Hematopoietic multipotent progenitor cell treated with erythropoietin and hydrocortisone succinate and interleukin-3 and kit ligand, for 4 days (in vitro differentiated cells): ENCODE measurements around the gene AQP7.
"Not testable (repeated sequence)": the region's sequence is repeated elsewhere in the genome, so short reads cannot be mapped to it uniquely, and the experiment has no call there.

Experiments
- DNase-seq: peaks from one replicate; pipeline ENCODE4 v3.0.0-alpha.2; 2015

Gene AQP7

DNA sequence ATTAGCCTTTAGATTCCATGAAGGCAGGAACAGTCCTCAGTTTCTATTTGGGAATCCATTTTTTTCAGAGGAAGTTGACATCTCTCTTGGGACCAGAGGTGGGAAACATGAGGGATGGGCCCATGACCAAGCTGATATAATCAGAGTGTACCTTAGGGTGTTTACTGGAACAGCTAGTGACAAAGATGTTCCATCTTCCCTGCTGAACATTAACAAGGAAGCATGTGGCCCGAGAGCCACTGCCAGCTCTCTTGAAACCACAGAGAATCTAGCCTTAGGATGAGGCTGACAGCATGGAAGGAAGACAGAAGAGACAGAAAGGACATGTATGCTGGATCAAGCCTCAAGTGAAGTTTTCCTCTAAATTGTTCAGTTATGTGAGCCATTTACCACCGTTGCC is 29.1 kb upstream of the AQP7 start:
- DNase-seq, result no peak

DNA sequence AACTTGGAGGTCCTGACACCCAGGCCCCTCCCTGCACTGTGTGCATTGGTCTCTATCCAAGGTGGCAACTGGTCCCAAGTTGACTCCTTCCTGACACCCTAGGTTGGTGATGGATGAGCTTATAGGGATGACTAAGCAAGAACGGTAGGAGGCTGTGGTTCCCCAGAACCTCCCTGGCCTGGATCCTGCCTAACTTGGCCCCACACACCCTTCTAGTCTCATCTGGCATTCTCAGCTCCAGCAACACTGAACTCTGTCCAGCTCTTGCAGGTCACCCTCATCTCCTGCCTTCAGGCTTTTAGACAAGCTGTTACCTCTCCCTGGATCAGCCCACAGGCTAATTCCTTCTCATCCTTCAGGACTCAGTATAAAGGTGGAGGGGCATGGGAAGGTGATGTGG is 28.6 kb upstream of the AQP7 start:
- DNase-seq, result no peak

DNA sequence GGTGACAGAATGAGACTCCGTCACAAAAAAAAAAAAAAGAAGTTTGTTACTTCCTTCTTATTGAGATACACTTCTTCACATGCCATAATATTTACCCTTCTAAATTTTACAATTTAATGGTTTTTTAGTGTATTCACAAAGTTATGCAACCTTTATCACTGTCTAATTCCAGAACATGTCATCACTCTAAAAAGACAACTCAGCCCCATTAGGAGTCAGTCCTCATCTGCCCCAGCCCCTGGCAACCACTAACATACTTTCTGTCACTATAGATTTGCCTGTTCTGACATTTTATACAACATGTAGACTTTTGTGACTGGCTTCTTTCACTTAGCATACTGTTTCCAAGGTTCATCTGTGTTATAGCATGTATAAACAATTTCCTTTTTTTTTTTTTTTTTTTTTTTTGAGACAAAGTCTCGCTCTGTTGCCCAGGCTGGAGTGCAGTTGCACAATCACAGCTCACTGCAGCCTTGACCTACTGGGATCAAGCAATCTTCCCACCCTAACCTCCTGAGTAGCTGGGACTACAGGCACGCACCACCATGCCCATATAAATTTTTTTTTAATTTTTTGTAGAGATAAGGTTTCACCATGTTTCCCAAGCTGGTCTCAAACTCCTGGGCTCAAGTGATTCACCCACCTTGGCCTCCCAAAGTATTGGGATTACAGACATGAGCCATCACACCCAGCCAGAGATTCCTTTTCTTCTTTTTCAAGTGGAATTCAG is 27.1 kb upstream of the AQP7 start:
- DNase-seq, result no peak

DNA sequence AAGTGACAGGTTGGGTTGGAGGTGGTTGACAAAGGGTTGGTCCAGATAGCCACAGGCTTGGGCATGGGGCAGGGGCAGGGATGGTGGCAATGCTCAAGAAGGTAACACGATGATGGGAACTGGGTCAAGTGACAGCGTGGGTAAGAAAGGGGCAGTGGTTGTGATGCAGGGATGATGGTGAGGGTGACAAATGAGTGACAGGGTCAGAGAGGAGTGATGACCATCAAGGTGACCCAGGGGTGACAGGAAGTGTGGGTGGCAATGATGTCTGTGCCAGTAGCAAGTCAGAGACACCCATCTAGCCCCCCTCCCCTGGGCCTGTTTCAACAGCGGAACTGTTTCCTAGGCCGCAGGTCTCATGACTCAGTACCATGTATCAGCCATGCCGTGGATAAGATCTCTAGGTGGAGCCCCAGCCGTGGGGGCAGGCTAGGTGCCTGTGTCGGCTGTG is 24.5 kb upstream of the AQP7 start:
- DNase-seq, result peak; percentile 19

DNA sequence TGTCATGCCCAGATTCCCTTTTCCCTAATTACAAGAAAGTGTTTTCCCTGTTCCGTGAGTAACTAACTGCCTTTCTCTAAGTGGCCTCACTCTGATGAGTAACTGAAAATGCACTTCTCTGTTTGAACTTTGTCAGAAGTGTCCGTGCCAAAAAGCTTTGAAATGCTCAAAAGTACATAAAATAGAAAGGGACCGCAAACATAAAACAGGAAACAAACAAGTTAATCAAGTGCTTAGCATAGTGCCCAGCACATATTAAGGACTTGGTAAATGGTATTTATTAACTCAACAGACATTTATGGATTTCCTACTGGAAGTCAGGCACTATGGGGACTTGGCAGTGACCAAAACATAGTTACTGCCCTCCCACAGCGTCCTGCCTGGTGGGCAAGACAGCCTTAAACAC is 22.8 kb upstream of the AQP7 start:
- no peak for DNase-seq

DNA sequence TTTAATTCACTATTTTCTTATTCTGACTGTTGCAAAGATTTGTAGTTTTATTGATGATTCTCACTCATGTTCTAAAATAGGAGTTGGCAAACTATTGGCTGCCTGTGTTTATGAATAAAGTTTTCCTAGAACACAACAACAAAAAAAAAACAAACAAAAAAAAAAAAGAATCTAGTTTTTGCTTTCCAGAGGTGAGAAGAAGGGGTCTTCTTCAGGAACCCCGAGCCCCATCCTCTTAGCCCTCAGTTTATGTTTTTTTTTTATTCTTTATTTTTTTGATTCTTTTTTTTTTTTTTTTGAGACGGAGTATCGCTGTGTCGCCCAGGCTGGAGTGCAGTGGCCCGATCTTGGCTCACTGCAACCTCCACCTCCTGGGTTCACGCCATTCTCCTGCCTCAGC is 22.1 kb upstream of the AQP7 start:
- DNase-seq, result not testable (repeated sequence)

DNA sequence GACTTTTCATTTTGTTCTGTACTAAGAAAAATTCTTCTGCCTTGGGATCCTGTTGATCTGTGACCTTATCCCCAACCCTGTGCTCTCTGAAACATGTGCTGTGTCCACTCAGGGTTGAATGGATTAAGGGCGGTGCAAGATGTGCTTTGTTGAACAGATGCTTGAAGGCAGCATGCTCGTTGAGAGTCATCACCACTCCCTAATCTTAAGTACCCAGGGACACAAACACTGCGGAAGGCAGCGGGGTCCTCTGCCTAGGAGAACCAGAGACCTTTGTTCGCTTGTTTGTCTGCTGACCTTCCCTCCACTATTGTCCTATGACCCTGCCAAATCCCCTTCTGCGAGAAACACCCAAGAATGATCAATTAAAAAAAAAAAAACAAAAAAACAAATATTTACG is 21.7 kb upstream of the AQP7 start:
- not testable (repeated sequence) for DNase-seq

DNA sequence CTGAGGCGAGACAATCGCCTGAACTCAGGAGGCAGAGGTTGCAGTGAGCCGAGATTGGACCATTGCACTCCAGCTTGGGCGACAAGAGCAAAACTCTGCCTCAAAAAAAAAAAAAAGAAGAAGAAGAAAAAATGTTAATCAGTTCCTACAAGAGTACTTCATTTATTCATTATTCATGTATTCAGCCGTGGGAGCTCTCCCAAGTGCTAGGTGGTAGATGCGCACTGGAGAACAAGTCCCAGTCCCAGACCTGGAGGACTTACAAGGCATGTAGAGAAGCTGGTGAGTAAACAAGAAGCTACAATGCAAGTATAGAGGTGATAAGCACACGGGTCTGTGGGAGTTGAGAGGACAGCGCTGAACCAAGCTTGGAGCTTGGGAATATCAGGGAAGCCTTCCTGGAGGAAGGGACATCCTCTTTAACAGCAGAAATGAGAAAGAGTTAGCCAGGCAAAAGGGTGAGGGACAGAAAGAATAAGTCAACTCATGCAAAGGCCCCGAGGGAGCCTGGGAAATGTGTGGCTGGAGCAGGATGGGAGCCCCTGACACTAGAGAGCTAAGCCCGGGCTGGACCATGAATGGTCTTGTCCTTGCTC is 17.4 kb upstream of the AQP7 start:
- DNase-seq, result no peak

DNA sequence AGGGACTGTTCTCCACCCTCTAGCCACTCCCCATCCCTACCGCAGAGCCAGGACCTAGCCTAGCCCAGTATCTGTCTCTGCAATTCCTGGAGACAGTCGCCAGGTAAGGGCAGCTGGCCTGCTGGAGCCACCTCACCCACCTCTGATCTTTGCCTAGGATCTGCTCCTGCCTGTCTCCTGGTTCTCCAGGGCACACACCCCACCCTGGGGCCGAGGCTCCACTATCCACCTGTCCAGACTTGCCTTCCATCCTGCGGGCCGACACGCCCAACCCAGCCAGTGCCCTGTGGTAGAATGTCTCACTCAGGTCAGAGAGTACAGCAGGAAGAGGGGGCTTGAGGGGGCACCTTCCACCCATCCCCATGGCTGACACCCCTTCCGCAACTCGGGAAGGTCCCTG is 15.7 kb upstream of the AQP7 start:
- no peak for DNase-seq

DNA sequence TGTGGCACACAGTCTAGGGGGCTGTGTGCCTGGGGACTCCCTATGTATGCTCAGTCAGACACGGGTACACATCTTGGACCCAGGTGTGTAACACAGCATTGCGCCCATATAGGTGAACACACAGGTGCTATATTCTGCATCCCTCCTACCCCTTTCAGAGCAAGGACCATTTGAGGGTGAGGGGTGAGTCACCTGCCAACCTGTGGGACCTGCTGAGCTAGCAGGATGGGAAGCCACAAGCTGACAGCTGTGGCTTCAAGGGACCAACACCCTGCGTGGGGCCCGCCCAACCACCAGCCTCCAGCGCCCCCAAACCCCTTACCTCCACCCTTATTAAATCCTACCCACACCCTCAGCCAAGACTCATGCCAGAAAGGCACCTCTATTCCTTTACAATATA is 14.6 kb upstream of the AQP7 start:
- no peak for DNase-seq

DNA sequence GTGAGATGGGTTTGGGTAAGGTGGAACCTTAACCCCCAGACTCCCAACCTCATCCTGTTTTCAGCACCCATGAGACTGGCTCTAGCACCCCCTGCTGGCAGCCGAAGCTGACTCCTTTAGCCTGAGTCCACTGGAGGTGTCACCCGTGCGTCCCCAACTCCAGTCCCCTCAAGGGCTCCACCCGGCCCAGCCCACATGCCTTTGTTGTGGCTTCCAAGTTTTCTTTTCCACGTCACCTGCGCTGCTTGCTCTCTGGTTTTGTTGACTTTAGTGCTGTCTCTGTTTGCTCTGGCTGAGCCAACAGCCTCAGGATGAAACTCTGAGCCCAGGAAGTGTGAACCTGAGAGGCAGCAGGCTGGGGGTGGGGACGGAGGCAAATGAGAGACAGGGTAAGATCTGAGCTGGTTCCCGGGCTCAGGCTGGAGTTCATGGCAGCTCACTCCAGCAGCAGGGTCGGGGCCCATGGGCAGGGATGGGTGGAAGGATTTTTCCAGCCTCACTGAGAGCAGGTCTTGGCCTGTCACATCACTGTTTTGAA is 13.2 kb upstream of the AQP7 start:
- peak; percentile 79 for DNase-seq

DNA sequence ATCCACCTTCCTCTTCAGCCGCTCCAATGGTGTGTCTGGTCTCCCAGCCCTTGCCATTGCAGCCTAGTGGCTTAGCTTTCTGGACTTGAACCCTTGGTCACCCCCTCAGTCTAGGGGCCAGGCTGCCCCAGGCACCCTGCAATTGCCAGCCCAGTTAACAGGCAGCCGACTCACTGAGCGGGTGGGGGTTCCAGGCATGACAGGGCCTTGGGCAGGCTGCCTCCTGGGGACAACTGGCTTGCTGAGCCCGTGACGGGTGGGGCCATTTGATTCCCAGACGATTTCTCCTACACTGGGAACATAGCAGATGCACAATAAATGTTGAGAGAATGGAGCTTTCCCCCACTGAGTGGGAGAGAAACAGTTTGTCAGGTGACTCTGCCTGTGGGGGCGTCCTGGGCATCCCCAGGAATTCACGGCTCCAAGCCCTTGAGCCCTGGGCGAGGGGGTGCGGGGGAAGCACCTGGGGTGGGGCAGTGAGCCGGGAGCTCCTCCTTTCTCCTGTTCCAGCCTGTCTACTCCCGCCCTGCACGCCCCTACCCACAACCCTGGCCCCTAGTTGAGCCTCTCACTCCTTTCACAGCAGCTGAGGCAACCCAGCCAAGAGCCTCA is 12.6 kb upstream of the AQP7 start:
- DNase-seq, result no peak

DNA sequence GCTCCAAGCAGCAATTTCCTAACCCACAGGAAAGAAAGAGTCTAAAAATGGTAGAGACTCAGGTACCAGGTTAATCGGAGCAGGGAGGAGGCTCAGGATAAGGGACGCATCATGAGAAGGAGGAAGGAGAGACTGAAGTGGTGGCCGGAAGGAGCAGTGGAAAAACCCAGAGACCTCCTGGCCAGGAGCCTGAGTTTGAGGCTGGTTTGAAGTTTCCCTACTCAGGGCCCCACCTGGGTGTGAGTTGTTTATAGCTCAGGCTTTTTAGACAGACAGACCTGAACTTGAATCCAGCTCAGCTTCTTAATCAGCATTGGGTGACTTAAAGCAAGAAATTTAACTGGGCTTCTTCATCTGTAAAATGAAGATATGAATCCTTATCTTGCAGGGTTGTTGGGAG is 11.9 kb upstream of the AQP7 start:
- DNase-seq, result peak; percentile 32

DNA sequence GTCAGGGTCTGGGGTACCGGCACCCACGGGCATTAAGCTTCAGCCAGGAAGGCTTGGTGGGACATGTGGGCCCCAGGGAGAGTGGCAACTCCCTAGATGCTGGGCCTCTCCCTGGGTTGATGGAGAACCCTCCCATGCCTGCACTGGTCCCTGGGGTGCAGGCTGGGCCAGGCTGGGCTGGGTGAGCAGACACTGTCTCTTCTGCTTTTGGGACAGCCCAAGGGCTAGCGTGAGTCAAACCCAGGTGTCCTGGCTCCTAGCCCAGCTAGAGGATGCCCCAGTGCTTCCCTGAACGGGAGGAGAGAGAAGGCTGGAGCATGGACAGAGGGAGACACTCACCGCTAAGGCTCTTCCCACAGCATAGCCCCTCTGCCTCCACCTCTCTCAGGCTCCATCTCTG is 5.7 kb upstream of the AQP7 start:
- DNase-seq, result no peak

DNA sequence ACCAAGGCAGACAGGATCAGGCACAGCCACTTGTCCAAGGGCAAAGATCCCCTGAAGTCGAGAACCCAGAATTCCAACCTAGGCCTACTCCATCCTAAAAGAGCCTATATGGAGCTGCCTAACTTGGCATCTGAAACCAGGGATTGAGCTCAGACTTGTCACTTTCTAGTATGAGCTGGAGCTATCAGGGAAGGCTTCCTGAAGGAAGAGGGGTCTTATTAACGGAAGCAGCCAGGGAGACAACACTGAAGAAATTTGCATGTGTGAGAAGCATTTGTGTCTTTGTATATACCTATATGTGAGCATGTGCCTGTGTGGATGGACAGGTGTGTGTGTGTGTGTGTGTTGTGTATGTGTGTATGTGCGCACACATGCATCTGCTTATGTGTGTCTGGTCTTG is 4.7 kb upstream of the AQP7 start:
- DNase-seq, result no peak

DNA sequence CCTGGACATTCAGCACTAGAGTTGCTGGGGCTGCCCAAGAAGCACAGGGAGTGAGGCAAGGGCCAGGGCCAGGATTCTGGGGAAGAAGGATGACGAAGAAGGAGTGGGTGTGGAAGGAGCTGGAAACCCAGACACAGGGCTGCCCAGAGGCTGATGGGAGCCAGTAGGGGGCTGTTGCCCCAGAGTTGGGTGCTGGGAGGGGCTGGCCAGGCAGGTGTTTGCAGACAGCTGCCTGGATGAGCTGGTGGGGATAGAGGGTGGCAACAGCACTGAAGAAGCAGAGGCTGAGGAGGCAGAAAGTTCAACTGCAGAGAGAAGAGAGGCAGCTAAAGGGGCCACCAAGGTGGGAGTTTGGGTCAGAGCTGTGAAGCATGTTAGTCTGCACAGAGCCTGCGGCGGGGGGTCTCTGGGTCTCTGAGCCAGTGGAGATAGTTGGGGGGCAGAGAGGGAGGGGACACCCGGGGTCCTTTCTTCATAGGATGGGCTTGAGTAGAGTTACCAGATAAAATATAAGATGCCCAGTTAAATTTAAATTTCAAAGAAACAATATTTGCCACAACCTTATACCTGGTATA is 2.5 kb upstream of the AQP7 start:
- DNase-seq, result no peak

DNA sequence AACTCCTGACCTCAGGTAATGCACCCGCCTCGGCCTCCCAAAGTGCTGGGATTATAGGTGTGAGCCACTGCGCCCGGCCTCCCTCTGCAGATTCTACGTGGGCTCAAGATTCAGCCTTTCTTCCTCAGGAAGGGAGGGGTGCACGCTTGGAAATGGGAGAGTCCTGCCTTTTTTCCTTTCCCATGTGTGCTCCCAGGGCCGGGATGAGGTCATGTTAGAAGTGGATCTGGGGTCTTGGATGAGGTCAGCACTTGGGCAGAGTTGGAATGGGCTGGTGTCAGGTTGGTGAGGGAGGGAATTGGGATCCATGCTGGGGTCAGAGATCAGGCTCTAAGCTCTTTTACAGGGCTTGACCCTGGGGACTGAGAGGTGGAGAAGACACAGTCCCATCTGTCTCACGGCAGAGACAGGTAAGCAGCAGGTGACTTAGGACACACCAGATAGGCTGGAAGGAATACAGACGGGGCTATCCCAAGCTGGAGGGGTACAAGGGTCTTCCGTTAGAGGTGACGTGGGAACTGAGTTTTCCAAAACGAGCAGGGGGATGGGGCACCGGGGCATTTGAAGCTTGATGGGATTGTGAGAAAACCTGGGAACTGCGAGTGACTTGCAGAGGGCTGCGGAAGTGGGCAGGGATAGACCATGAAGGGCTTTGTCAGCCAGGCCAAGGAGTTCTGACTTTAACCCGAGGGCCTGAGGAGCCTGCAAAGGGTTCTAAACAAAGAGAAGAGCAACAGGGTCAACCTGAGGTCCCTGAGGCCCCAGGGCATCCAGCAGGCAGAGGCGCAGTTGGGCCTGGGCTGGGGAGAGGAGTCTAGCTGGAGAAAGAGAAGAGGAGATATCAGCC is 1.8 kb upstream of the AQP7 start:
- DNase-seq, result no peak

DNA sequence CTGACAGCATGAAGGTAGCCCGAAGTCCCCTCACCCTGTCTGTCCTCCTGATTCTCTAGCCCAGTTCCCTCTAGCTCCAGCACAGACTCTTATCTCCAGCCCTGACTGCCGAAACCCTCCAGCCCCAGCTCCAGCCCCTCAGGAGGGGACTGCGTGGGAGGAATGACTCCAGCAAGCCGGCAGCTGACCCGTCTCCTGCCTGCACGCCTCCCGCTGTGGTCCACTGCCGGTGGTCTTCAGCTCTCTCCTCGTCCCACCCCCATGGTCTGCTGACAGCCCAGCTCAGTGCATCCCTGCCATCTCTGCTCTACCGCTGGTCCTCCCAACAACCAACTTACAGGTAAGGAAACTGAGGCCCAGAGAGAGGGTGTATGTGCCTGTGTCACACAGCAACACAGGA is 559 bp downstream of the AQP7 start:
- DNase-seq, result not testable (repeated sequence)

DNA sequence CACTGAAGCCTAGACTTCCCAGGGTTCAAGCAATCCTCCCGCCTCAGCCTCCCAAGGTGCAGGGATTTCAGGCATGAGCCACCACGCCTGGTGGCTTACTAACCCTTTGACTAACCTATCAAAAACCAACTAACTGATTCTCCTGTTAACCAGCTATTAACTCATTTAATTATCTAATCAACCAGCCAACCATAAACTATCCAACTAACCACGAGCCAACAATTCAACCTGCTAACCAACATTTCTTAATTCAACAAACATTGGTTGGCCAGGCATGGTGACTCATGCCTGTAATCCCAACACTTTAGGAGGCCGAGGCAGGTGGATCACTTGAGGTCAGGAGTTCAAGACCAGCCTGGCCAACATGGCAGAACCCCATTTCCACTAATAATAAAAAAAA is 3.3 kb downstream of the AQP7 start:
- DNase-seq, result not testable (repeated sequence)

DNA sequence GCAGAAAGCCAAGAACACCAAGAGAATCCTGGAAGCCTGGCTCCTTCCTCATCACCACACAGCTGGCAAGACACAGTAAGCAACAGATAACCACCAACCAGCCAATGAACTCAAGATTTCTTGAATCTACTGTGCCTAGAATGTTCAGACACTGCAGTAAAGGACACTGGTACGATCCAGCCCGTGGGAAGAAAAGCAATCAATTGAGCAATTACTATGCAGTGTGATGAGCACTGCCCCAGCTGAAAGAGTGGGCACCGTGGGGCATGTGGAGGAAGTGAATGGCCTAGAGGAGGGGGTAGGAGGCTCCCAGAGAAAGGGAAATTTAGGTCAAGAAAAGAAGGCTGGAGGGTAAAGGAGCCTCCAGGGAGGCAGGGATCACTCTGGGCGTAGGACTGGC is 4.6 kb downstream of the AQP7 start:
- not testable (repeated sequence) for DNase-seq

DNA sequence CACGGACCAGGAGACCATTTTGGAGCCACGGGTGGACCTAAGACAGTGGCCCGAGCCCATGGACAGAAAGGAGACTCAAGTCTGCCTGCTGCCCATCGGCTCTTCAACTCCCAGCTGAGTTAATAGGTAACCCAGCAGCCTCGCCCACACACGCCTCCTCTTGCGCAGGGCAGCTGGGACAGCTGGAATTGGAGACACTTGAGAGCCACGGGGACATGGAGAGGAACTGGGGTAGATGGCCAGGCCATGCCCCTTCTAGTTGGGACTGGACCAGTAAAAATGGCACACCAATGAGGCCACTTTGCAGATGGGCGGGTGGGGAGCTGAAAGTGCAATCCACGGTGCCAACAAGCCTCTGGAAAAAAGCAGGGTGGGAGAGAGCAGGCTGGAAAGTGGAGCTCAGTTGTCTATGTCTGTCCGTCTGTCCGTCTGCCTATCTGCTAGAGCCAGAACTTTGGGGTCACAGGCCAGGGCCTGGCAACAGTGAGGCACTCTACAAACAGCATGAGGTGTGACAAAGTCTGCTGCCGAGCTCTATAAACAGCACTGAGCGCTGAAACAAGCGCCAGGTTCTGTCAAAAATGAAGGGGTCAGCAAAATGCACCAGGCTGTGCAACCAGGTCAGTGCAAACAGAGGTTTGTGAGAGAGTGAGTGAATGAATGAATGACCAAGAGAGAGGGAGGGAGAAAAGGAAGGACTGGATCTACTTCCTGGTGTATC is 7.0 kb downstream of the AQP7 start:
- DNase-seq, result not testable (repeated sequence)

DNA sequence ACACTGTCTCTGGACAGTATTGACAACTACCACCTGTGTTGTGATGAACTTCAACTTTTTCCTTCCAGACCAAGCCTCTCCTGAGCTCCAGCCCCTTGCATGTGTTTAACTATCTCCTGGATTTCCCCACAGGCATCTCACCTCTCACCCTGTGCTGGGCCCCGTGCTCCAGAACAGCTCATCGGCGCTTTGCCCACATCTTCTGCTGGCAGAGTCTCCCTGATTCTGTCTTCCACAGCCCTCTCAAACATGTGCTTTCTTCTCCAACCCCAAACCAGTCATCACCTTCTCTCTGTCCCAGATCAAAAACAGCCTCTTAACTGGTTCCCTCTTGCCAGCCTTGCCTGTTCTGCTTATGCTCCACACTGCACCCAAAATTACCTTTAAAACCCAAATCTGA is 8.4 kb downstream of the AQP7 start:
- not testable (repeated sequence) for DNase-seq
